ENCODE results near the gene DNAH3.

DNAH3 gene

GRCh38 chr16:21023509-21024202 lies 127.0 kb downstream of the DNAH3 start:
- no peak for TF ChIP-seq SIN3A (IDR thresholded peaks at IDR 0.05; ENCODE audit: borderline replicate concordance, insufficient read depth, low read length)
- no peak for TF ChIP-seq TAF1 (IDR thresholded peaks at IDR 0.05; ENCODE audit: borderline replicate concordance, insufficient read depth, low read length)
- TF ChIP-seq FOXP2 (optimal IDR thresholded peaks at IDR 0.05; ENCODE audit: borderline replicate concordance, extremely low read depth, extremely low read length, insufficient read depth) = no peak
- TF ChIP-seq POLR2AphosphoS5 (IDR thresholded peaks at IDR 0.05; ENCODE audit: low read depth, low read length) = no peak
- TF ChIP-seq, protein P1, sequence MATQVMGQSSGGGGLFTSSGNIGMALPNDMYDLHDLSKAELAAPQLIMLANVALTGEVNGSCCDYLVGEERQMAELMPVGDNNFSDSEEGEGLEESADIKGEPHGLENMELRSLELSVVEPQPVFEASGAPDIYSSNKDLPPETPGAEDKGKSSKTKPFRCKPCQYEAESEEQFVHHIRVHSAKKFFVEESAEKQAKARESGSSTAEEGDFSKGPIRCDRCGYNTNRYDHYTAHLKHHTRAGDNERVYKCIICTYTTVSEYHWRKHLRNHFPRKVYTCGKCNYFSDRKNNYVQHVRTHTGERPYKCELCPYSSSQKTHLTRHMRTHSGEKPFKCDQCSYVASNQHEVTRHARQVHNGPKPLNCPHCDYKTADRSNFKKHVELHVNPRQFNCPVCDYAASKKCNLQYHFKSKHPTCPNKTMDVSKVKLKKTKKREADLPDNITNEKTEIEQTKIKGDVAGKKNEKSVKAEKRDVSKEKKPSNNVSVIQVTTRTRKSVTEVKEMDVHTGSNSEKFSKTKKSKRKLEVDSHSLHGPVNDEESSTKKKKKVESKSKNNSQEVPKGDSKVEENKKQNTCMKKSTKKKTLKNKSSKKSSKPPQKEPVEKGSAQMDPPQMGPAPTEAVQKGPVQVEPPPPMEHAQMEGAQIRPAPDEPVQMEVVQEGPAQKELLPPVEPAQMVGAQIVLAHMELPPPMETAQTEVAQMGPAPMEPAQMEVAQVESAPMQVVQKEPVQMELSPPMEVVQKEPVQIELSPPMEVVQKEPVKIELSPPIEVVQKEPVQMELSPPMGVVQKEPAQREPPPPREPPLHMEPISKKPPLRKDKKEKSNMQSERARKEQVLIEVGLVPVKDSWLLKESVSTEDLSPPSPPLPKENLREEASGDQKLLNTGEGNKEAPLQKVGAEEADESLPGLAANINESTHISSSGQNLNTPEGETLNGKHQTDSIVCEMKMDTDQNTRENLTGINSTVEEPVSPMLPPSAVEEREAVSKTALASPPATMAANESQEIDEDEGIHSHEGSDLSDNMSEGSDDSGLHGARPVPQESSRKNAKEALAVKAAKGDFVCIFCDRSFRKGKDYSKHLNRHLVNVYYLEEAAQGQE (IDR thresholded peaks at IDR 0.05; ENCODE audit: insufficient read depth in 1 of 2, low read depth in 2 of 2, low read length in 2 of 2) = no peak

DNA sequence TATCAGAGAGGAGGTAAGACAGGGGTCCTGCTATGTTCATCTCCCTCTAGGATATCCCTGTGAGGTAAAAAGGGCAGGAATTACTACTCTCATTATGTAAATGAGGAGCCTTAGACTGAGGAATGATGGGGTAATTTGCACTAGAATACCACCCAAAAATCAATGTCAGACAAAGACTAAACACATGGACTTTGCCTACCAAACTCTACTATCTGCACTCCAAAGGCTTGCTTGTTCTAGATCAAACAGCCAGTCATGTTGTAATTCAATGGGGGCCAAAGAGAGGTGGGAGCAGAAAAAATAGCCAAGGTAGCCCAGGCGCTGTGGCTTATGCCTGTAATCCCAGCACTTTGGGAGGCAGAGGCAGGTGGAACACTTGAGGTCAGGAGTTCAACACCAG lies 129.3 kb downstream of the DNAH3 start:
- TF ChIP-seq, protein P1 (IDR thresholded peaks at IDR 0.05; ENCODE audit: insufficient read depth in 1 of 2, low read depth in 2 of 2, low read length in 2 of 2) = no peak
- no peak for TF ChIP-seq SIN3A (IDR thresholded peaks at IDR 0.05; ENCODE audit: borderline replicate concordance, insufficient read depth, low read length)
- TF ChIP-seq POLR2AphosphoS5 (IDR thresholded peaks at IDR 0.05; ENCODE audit: low read depth, low read length) = no peak
- no peak for TF ChIP-seq TAF1 (IDR thresholded peaks at IDR 0.05; ENCODE audit: borderline replicate concordance, insufficient read depth, low read length)
- TF ChIP-seq FOXP2 (optimal IDR thresholded peaks at IDR 0.05; ENCODE audit: borderline replicate concordance, extremely low read depth, extremely low read length, insufficient read depth) = no peak

GRCh38 chr16:21009815-21010214 lies 140.8 kb downstream of the DNAH3 start:
- TF ChIP-seq SIN3A (IDR thresholded peaks at IDR 0.05; ENCODE audit: borderline replicate concordance, insufficient read depth, low read length) (no peak), TAF1 (IDR thresholded peaks at IDR 0.05; ENCODE audit: borderline replicate concordance, insufficient read depth, low read length) (no peak), FOXP2 (optimal IDR thresholded peaks at IDR 0.05; ENCODE audit: borderline replicate concordance, extremely low read depth, extremely low read length, insufficient read depth) (no peak), POLR2AphosphoS5 (IDR thresholded peaks at IDR 0.05; ENCODE audit: low read depth, low read length) (no peak)
- TF ChIP-seq, protein P1 (IDR thresholded peaks at IDR 0.05; ENCODE audit: insufficient read depth in 1 of 2, low read depth in 2 of 2, low read length in 2 of 2) = no peak

- TF ChIP-seq POLR2AphosphoS5 (IDR thresholded peaks at IDR 0.05; ENCODE audit: low read depth, low read length) (no peak), SIN3A (IDR thresholded peaks at IDR 0.05; ENCODE audit: borderline replicate concordance, insufficient read depth, low read length) (no peak)
These were observed 145.6 kb downstream of the DNAH3 start for GRCh38 chr16:21005008-21005407.

GRCh38 chr16:21001262-21001661 lies 149.4 kb downstream of the DNAH3 start:
- TF ChIP-seq FOXP2 (optimal IDR thresholded peaks at IDR 0.05; ENCODE audit: borderline replicate concordance, extremely low read depth, extremely low read length, insufficient read depth) (no peak), SIN3A (IDR thresholded peaks at IDR 0.05; ENCODE audit: borderline replicate concordance, insufficient read depth, low read length) (no peak), POLR2AphosphoS5 (IDR thresholded peaks at IDR 0.05; ENCODE audit: low read depth, low read length) (no peak), TAF1 (IDR thresholded peaks at IDR 0.05; ENCODE audit: borderline replicate concordance, insufficient read depth, low read length) (no peak)
- TF ChIP-seq, protein P1 (IDR thresholded peaks at IDR 0.05; ENCODE audit: insufficient read depth in 1 of 2, low read depth in 2 of 2, low read length in 2 of 2) = no peak
